H9 (cell line): ENCODE data around the gene SLC51B. TPM values are rescaled to one million over a fixed set of nuclear protein-coding genes. Genes with fewer than 3 reads are reported as not detected.

Experiments used
- DNase-seq: peaks from one replicate; pipeline ENCODE4 v3.0.0-alpha.2; 2017
- H2AFZ ChIP-seq: one replicate; pipeline ENCODE4 v1.6.1; 2013; ENCODE audit warnings: mild to moderate bottlenecking, low read length, control low read depth, moderate library complexity
- H2AK5ac ChIP-seq: 2 replicates; pipeline ENCODE4 v1.6.1; 2013; ENCODE audit warnings: low read length, control low read depth, mixed read lengths; ENCODE audit not compliant: insufficient read length
- H2BK120ac ChIP-seq: one replicate; pipeline ENCODE4 v1.6.1; 2013; ENCODE audit warnings: low read depth, mild to moderate bottlenecking, low read length, control low read depth, inconsistent platforms; ENCODE audit not compliant: poor library complexity, severe bottlenecking
- H2BK12ac ChIP-seq: 2 replicates; pipeline ENCODE4 v1.6.1; 2013; ENCODE audit warnings: low read length, control low read depth, mixed read lengths, low read depth; ENCODE audit not compliant: insufficient read length
- H2BK15ac ChIP-seq: 2 replicates; pipeline ENCODE4 v1.6.1; 2013; ENCODE audit warnings: low read depth, low read length, control low read depth
- H2BK20ac ChIP-seq: one replicate; pipeline ENCODE4 v1.6.1; 2013; ENCODE audit warnings: low read depth, mild to moderate bottlenecking, low read length, control low read depth, inconsistent platforms; ENCODE audit not compliant: poor library complexity, severe bottlenecking
- H2BK5ac ChIP-seq: 2 replicates; pipeline ENCODE4 v1.6.1; 2013; ENCODE audit warnings: low read length, control low read depth, mixed read lengths; ENCODE audit not compliant: insufficient read length
- H3K14ac ChIP-seq: 2 replicates; pipeline ENCODE4 v1.6.1; 2013; ENCODE audit warnings: low read length, control low read depth; ENCODE audit not compliant: insufficient read depth
- H3K18ac ChIP-seq: 2 replicates; pipeline ENCODE4 v1.6.1; 2013; ENCODE audit warnings: low read depth, mild to moderate bottlenecking, mixed read lengths, low read length, control low read depth; ENCODE audit not compliant: insufficient read length
- H3K23ac ChIP-seq: 2 replicates; pipeline ENCODE4 v1.6.1; 2013; ENCODE audit warnings: low read length, control low read depth, mixed read lengths, low read depth; ENCODE audit not compliant: insufficient read length
- H3K23me2 ChIP-seq: 2 replicates; pipeline ENCODE4 v1.6.1; 2013; ENCODE audit warnings: low read depth, mild to moderate bottlenecking, mixed read lengths, low read length, control low read depth; ENCODE audit not compliant: insufficient read length, poor library complexity, severe bottlenecking
- H3K27ac ChIP-seq: 2 replicates; pipeline ENCODE4 v1.5.1; 2013; ENCODE audit warnings: low read length, control low read depth, mixed read lengths, low read depth; ENCODE audit not compliant: insufficient read length
- H3K27me3 ChIP-seq: 2 replicates; pipeline ENCODE4 v1.6.1; 2013; ENCODE audit warnings: low read length, control low read depth, inconsistent platforms; ENCODE audit not compliant: insufficient read depth
- H3K4ac ChIP-seq: 2 replicates; pipeline ENCODE4 v1.6.1; 2013; ENCODE audit warnings: low read depth, mild to moderate bottlenecking, control low read depth, inconsistent platforms, low read length, moderate library complexity
- H3K4me1 ChIP-seq: 2 replicates; pipeline ENCODE4 v1.6.1; 2013; ENCODE audit warnings: low read length, control low read depth, inconsistent platforms; ENCODE audit not compliant: insufficient read depth
- H3K4me2 ChIP-seq: 2 replicates; pipeline ENCODE4 v1.6.1; 2013; ENCODE audit warnings: low read length, control low read depth, mixed read lengths; ENCODE audit not compliant: insufficient read length, insufficient read depth
- H3K56ac ChIP-seq: 2 replicates; pipeline ENCODE4 v1.6.1; 2013; ENCODE audit warnings: low read depth, mild to moderate bottlenecking, mixed read lengths, low read length, control low read depth; ENCODE audit not compliant: insufficient read length
- H3K79me1 ChIP-seq: 2 replicates; pipeline ENCODE4 v1.6.1; 2013; ENCODE audit warnings: low read depth, mild to moderate bottlenecking, moderate library complexity, low read length, control low read depth, inconsistent platforms; ENCODE audit not compliant: insufficient read depth, poor library complexity, severe bottlenecking
- H3K79me2 ChIP-seq: 2 replicates; pipeline ENCODE4 v1.6.1; 2013; ENCODE audit warnings: low read length, control low read depth, inconsistent platforms; ENCODE audit not compliant: insufficient read depth
- H3K9ac ChIP-seq: 2 replicates; pipeline ENCODE4 v1.6.1; 2013; ENCODE audit warnings: low read length, control low read depth, mixed read lengths; ENCODE audit not compliant: insufficient read length; ENCODE audit errors: extremely low read depth
- H3K9me3 ChIP-seq: one replicate; pipeline ENCODE4 v1.6.1; 2013; ENCODE audit warnings: low read depth, low read length, inconsistent platforms; ENCODE audit not compliant: control insufficient read depth
- H3T11ph ChIP-seq: one replicate; pipeline ENCODE4 v1.6.1; 2013; ENCODE audit warnings: mild to moderate bottlenecking, low read length, control low read depth, inconsistent platforms
- H4K20me1 ChIP-seq: one replicate; pipeline ENCODE4 v1.6.1; 2013; ENCODE audit not compliant: control insufficient read depth, insufficient read length, insufficient read depth
- H4K5ac ChIP-seq: 2 replicates; pipeline ENCODE4 v1.6.1; 2013; ENCODE audit warnings: low read depth, mild to moderate bottlenecking, mixed read lengths, low read length, control low read depth; ENCODE audit not compliant: insufficient read length
- H4K8ac ChIP-seq: replicated peaks from 2 replicates; pipeline ENCODE4 v1.6.1; 2013; ENCODE audit warnings: low read length, control low read depth, mixed read lengths, low read depth; ENCODE audit not compliant: insufficient read length
- H4K91ac ChIP-seq: 2 replicates; pipeline ENCODE4 v1.6.1; 2013; ENCODE audit warnings: low read depth, mild to moderate bottlenecking, moderate library complexity, mixed read lengths, low read length, control low read depth; ENCODE audit not compliant: insufficient read length
- H3K27ac Mint-ChIP-seq, 3 experiments: 2 replicates in 2 of 3; 3 replicates in 1 of 3; pipeline ENCODE4 v1.8.0; 2020 to 2021; ENCODE audit warnings: mixed read lengths in 3 of 3, mild to moderate bottlenecking in 1 of 3, moderate library complexity in 1 of 3
- H3K27me3 Mint-ChIP-seq: 2 replicates; pipeline ENCODE4 v1.8.0; 2021; ENCODE audit warnings: low read depth, mild to moderate bottlenecking, moderate library complexity, mixed read lengths
- H3K36me3 Mint-ChIP-seq, 3 experiments: 2 replicates in 2 of 3; 3 replicates in 1 of 3; pipeline ENCODE4 v1.8.0; 2020 to 2021; ENCODE audit warnings: low read depth in 3 of 3, mixed read lengths in 3 of 3; ENCODE audit not compliant: insufficient read depth in 1 of 3
- H3K4me1 Mint-ChIP-seq, 2 experiments: 2 replicates each; pipeline ENCODE4 v1.8.0; 2020; ENCODE audit warnings: mixed read lengths in 2 of 2
- H3K4me3 Mint-ChIP-seq, 2 experiments: 2 replicates in 1 of 2; 3 replicates in 1 of 2; pipeline ENCODE4 v1.8.0; 2020 to 2021; ENCODE audit warnings: mild to moderate bottlenecking in 2 of 2, mixed read lengths in 2 of 2, moderate library complexity in 1 of 2
- H3K9me3 Mint-ChIP-seq, 2 experiments: 2 replicates in 1 of 2; 3 replicates in 1 of 2; pipeline ENCODE4 v1.8.0; 2020; ENCODE audit warnings: mild to moderate bottlenecking in 2 of 2, mixed read lengths in 2 of 2, moderate library complexity in 1 of 2
- CTCF ChIP-seq: fragments of 200-600 bp; sonication (generic); conservative IDR thresholded peaks from 3 replicates; pipeline ENCODE4 v1.8.0; 2021; ENCODE audit warnings: antibody characterized with exemption, mild to moderate bottlenecking
- WGBS: extraction: QIAGEN DNeasy Blood & Tissue Kit; methylation state at CpG from one replicate; pipeline ENCODE4 v1.1.7; 2013; ENCODE audit warnings: missing lambda C conversion rate, low lambda C conversion rate, mixed read lengths; ENCODE audit not compliant: insufficient read length; ENCODE audit errors: extremely low coverage; 5-methylcytosine and 5-hydroxymethylcytosine counted together
- total RNA-seq: library from RNA; stranded (reverse); gene quantifications from 2 replicates; pipeline ENCODE4 v1.2.1, GENCODE V29; 2021

Gene SLC51B
- total RNA-seq, 1 experiment from 2014 or later, result not detected

- no peak overlapping the region for H3K23ac ChIP-seq
- peaks cover 16% of the 10 kb centered on the region; the same call in 1 of the 2 replicates for H3K4me1 ChIP-seq
- no peak overlapping the region; a peak in 1 of 7 replicates for H3K27ac Mint-ChIP-seq
- no peak overlapping the region for H2BK12ac ChIP-seq
- no peaks in the 10 kb centered on the region for H3K23me2 ChIP-seq
- no peak overlapping the region for H2BK5ac ChIP-seq
- no peak overlapping the region for H2BK120ac ChIP-seq
- no peak overlapping the region for H2AFZ ChIP-seq
- H3K4me3 Mint-ChIP-seq, result no peak overlapping the region
- no peak for TF ChIP-seq CTCF
- no peaks in the 10 kb centered on the region for H3K79me2 ChIP-seq
- H4K91ac ChIP-seq, result no peak overlapping the region
- no peak overlapping the region for H3T11ph ChIP-seq
- H3K4ac ChIP-seq, result no peak overlapping the region
- peaks cover 36% of the 10 kb centered on the region for H3K27me3 Mint-ChIP-seq
- no peak overlapping the region for H2BK15ac ChIP-seq
- H3K9me3 Mint-ChIP-seq, result no peaks in the 10 kb centered on the region; a peak in 2 of 5 replicates
- no peak overlapping the region for H3K14ac ChIP-seq
- no CpG with 5 or more reads among the region's 6 CpGs for WGBS
- H3K79me1 ChIP-seq, result no peaks in the 10 kb centered on the region
- no peak overlapping the region for H2BK20ac ChIP-seq
- no peaks in the 10 kb centered on the region for H3K9me3 ChIP-seq
- no peak overlapping the region for H4K8ac ChIP-seq
- no peaks in the 10 kb centered on the region for H4K20me1 ChIP-seq
- H4K5ac ChIP-seq, result no peak overlapping the region
- H2AK5ac ChIP-seq, result no peak overlapping the region
- H3K36me3 Mint-ChIP-seq, result peaks cover 0 to 1% (median 0%) of the 10 kb centered on the region in 3 experiments; a peak in 1 of 7 replicates
- no peak overlapping the region for H3K18ac ChIP-seq
- H3K9ac ChIP-seq, result no peak overlapping the region
- no peaks in the 10 kb centered on the region for H3K27me3 ChIP-seq
- H3K27ac ChIP-seq, result no peak overlapping the region
- peaks cover 44 to 50% of the 10 kb centered on the region in 2 experiments for H3K4me1 Mint-ChIP-seq
- no peak for DNase-seq
- no peak overlapping the region for H3K4me2 ChIP-seq
- H3K56ac ChIP-seq, result no peak overlapping the region
These were observed 36.1 kb downstream of the SLC51B start for GRCh38 chr15:65081270-65081669.
